CD14-positive monocyte (primary cell): ENCODE measurements around the gene SMAD2. TPM values are rescaled to one million over a fixed set of nuclear protein-coding genes. Genes with fewer than 3 reads are reported as not detected.

ENCODE experiments used
- DNase-seq, 3 donors: peaks; one replicate each; pipeline ENCODE4 v3.0.0-alpha.2; 2011 to 2022
- H2AFZ ChIP-seq: 2 replicates; pipeline ENCODE4 v1.6.0; 2012; ENCODE audit warnings: mild to moderate bottlenecking, low read depth, low read length, inconsistent platforms; ENCODE audit not compliant: insufficient read depth, poor library complexity, severe bottlenecking
- H3K27ac ChIP-seq, 2 donors: 1 replicate in 1 of 2; 2 replicates in 1 of 2; pipeline ENCODE4 v1.5.1; 2012 to 2013; ENCODE audit warnings: low read length in 2 of 2, control low read depth in 1 of 2, inconsistent platforms in 1 of 2, low read depth in 1 of 2, mild to moderate bottlenecking in 1 of 2
- H3K27me3 ChIP-seq, 2 donors: one replicate each; pipeline versions ENCODE4 v1.6.0 to v1.6.1; 2011 to 2013; ENCODE audit warnings: low read length in 2 of 2; ENCODE audit not compliant: control insufficient read depth in 2 of 2, insufficient read depth in 2 of 2
- H3K36me3 ChIP-seq, 2 donors: replicated peaks in 1 of 2; 1 replicate in 1 of 2; 2 replicates in 1 of 2; pipeline versions ENCODE4 v1.5.1 to v1.6.1; 2012 to 2013; ENCODE audit warnings: low read length in 2 of 2, control low read depth in 1 of 2, inconsistent platforms in 1 of 2, mild to moderate bottlenecking in 1 of 2; ENCODE audit not compliant: insufficient read depth in 2 of 2, control insufficient read depth in 1 of 2
- H3K4me1 ChIP-seq, 2 donors: 1 replicate in 1 of 2; 2 replicates in 1 of 2; pipeline versions ENCODE4 v1.5.1 to v1.6.1; 2012 to 2013; ENCODE audit warnings: low read length in 2 of 2, control low read depth in 1 of 2, inconsistent platforms in 1 of 2, mild to moderate bottlenecking in 1 of 2, moderate library complexity in 1 of 2; ENCODE audit not compliant: insufficient read depth in 2 of 2, control insufficient read depth in 1 of 2
- H3K4me2 ChIP-seq: replicated peaks from 2 replicates; pipeline ENCODE3; 2012; ENCODE audit warnings: low read length, moderate library complexity, mild to moderate bottlenecking; ENCODE audit not compliant: poor library complexity, severe bottlenecking; ENCODE audit errors: extremely low read depth
- H3K4me3 ChIP-seq, 3 experiments: fragments of 200-600 bp in 1 of 3; sonication (generic) in 1 of 3; replicated peaks in 1 of 3; 1 replicate in 2 of 3; 2 replicates in 1 of 3; pipeline ENCODE4 v1.5.1; 2011 to 2013; ENCODE audit warnings: low read length in 3 of 3, mild to moderate bottlenecking in 3 of 3, control low read depth in 2 of 3, low read depth in 2 of 3, inconsistent platforms in 1 of 3, moderate library complexity in 1 of 3
- H3K79me2 ChIP-seq: 2 replicates; pipeline ENCODE4 v1.6.0; 2012; ENCODE audit warnings: mild to moderate bottlenecking, control low read depth, inconsistent platforms, low read length, moderate library complexity; ENCODE audit not compliant: insufficient read depth
- H3K9ac ChIP-seq: 2 replicates; pipeline ENCODE4 v1.6.0; 2017; ENCODE audit warnings: low read length, mild to moderate bottlenecking; ENCODE audit not compliant: insufficient read depth, poor library complexity, severe bottlenecking
- H3K9me3 ChIP-seq, 2 donors: replicated peaks in 1 of 2; 1 replicate in 1 of 2; 2 replicates in 1 of 2; pipeline versions ENCODE4 v1.5.1 to v1.6.1; 2012 to 2013; ENCODE audit warnings: low read length in 2 of 2, control low read depth in 1 of 2; ENCODE audit not compliant: control insufficient read depth in 1 of 2, insufficient read depth in 1 of 2
- H4K20me1 ChIP-seq: 2 replicates; pipeline ENCODE4 v1.6.0; 2012; ENCODE audit warnings: mild to moderate bottlenecking, low read length, control low read depth, moderate library complexity; ENCODE audit not compliant: insufficient read depth
- H3K27ac Mint-ChIP-seq, 7 donors: one replicate each; pipeline ENCODE4 v1.8.0; 2020; ENCODE audit warnings: mild to moderate bottlenecking in 7 of 7, mixed read lengths in 7 of 7, moderate library complexity in 6 of 7, inconsistent platforms in 2 of 7
- H3K27me3 Mint-ChIP-seq, 3 donors: one replicate each; pipeline ENCODE4 v1.8.0; 2021 to 2022; ENCODE audit warnings: low read depth in 3 of 3, mild to moderate bottlenecking in 3 of 3, mixed read lengths in 3 of 3, moderate library complexity in 3 of 3, inconsistent platforms in 1 of 3
- H3K36me3 Mint-ChIP-seq, 2 donors: one replicate each; pipeline ENCODE4 v1.8.0; 2020; ENCODE audit warnings: mixed read lengths in 2 of 2, inconsistent platforms in 1 of 2, mild to moderate bottlenecking in 1 of 2
- H3K4me1 Mint-ChIP-seq: one replicate; pipeline ENCODE4 v1.8.0; 2020; ENCODE audit warnings: mild to moderate bottlenecking, mixed read lengths
- H3K4me3 Mint-ChIP-seq, 2 donors: one replicate each; pipeline ENCODE4 v1.8.0; 2020; ENCODE audit warnings: mild to moderate bottlenecking in 2 of 2, mixed read lengths in 2 of 2, moderate library complexity in 1 of 2
- H3K9me3 Mint-ChIP-seq, 7 donors: one replicate each; pipeline ENCODE4 v1.8.0; 2020 to 2022; ENCODE audit warnings: mixed read lengths in 7 of 7, mild to moderate bottlenecking in 6 of 7, moderate library complexity in 6 of 7, inconsistent platforms in 2 of 7
- CTCF ChIP-seq: fragments of 200-600 bp; IDR thresholded peaks from one replicate; pipeline ENCODE4 v1.8.0; 2022; ENCODE audit warnings: antibody characterized with exemption, mild to moderate bottlenecking
- WGBS: methylation state at CpG from one replicate; pipeline ENCODE4 v1.1.5; 2013; ENCODE audit warnings: missing lambda C conversion rate; ENCODE audit not compliant: insufficient coverage; 5-methylcytosine and 5-hydroxymethylcytosine counted together
- intact Hi-C, 2 donors: fragments of 100-400 bp; cut with micrococcal nuclease; formaldehyde crosslinking; loops; one replicate each; pipeline versions ENCODE4 v1.15.0 to v1.15.1; 2023
- polyA plus RNA-seq, 3 donors: library from polyadenylated mRNA; depleted of rRNA in 1 of 3; unstranded in 2 of 3; stranded (reverse) in 1 of 3; fragments of 300-500 nt in 2 of 3; fragments of >200 nt in 1 of 3; fragmentation: Illumina TruSeq in 2 of 3; gene quantifications; 1 replicate in 2 of 3; 2 replicates in 1 of 3; pipeline ENCODE4 v1.2.3, GENCODE V29; 2012 to 2021

SMAD2 gene
- polyA plus RNA-seq, 3 donors = 48.1 to 72.6 (median 70.6) TPM

- H3K9me3 ChIP-seq = no peaks in the 10 kb centered on the region
- Mint-ChIP-seq H3K9me3 (peaks cover 0 to 6% (median 0%) of the 10 kb centered on the region in 7 donors), H3K27ac (no peak overlapping the region), H3K27me3 (no peaks in the 10 kb centered on the region), H3K36me3 (peaks cover 3 to 12% of the 10 kb centered on the region in 2 donors), H3K4me1 (no peaks in the 10 kb centered on the region), H3K4me3 (no peak overlapping the region)
- H3K9ac ChIP-seq = no peak overlapping the region
- WGBS = 100% methylated on average over 1 of the region's 1 CpG
- H3K79me2 ChIP-seq = no peaks in the 10 kb centered on the region
- H3K4me2 ChIP-seq = no peak overlapping the region
- H3K27me3 ChIP-seq = no peaks in the 10 kb centered on the region
- no peak for DNase-seq
- no peak overlapping the region for H3K4me3 ChIP-seq
- no peaks in the 10 kb centered on the region for H4K20me1 ChIP-seq
- H3K27ac ChIP-seq = no peak overlapping the region
- H3K36me3 ChIP-seq = peaks cover 0 to 6% of the 10 kb centered on the region in 2 donors
- no peak overlapping the region for H2AFZ ChIP-seq
- no peaks in the 10 kb centered on the region for H3K4me1 ChIP-seq
- TF ChIP-seq CTCF = no peak
- intact Hi-C loops = no loop called here
Measured at GRCh38 chr18:47817795-47818077, 112.7 kb downstream of the SMAD2 start.

GRCh38 chr18:47817017-47817794 is 113.3 kb downstream of the SMAD2 start:
- Mint-ChIP-seq H3K4me3 (no peak overlapping the region), H3K27me3 (no peaks in the 10 kb centered on the region), H3K9me3 (peaks cover 0 to 8% (median 0%) of the 10 kb centered on the region in 7 donors), H3K36me3 (peaks cover 0 to 9% of the 10 kb centered on the region in 2 donors), H3K27ac (no peak overlapping the region), H3K4me1 (no peaks in the 10 kb centered on the region)
- Histone ChIP-seq H3K27me3 (no peaks in the 10 kb centered on the region), H3K9ac (no peak overlapping the region), H3K27ac (no peak overlapping the region), H3K9me3 (no peaks in the 10 kb centered on the region), H3K4me3 (no peak overlapping the region), H3K36me3 (peaks cover 0 to 6% of the 10 kb centered on the region in 2 donors), H3K4me1 (no peaks in the 10 kb centered on the region), H2AFZ (no peak overlapping the region), H3K4me2 (no peak overlapping the region), H3K79me2 (no peaks in the 10 kb centered on the region), H4K20me1 (no peaks in the 10 kb centered on the region)
- intact Hi-C loops = no loop called here
- no peak for TF ChIP-seq CTCF
- DNase-seq = no peak
- 98% methylated on average over 8 of the region's 9 CpGs for WGBS
